Activated T-helper 2 cell treated with anti-CD3 and anti-CD28 coated beads, Interferon-gamma antibody, Interleukin-2, Interleukin-4, amounts not matched to agents 10 μg/mL and 5 μg/mL and 100 μg/mL, durations not matched to agents 14 hours and 24 hours and 36 hours (primary cell): Measurements from ENCODE around the gene RPL39L. TPM values are rescaled to one million over a fixed set of nuclear protein-coding genes. Genes with fewer than 3 reads are reported as not detected.
"Not testable (repeated sequence)": the region's sequence is repeated elsewhere in the genome, so short reads cannot be mapped to it uniquely, and the experiment has no call there.

ENCODE experiments used
- DNase-seq: peaks from one replicate; pipeline ENCODE4 v3.0.0; 2021; ENCODE audit warnings: low spot score
- H3K27ac Mint-ChIP-seq: one replicate; pipeline ENCODE4 v1.8.0; 2021; ENCODE audit warnings: mixed read lengths
- H3K27me3 Mint-ChIP-seq: one replicate; pipeline ENCODE4 v1.8.0; 2021; ENCODE audit warnings: low read depth, mixed read lengths
- H3K36me3 Mint-ChIP-seq: one replicate; pipeline ENCODE4 v1.8.0; 2021; ENCODE audit warnings: low read depth, mixed read lengths
- H3K4me1 Mint-ChIP-seq: one replicate; pipeline ENCODE4 v1.8.0; 2021; ENCODE audit warnings: low read depth, mixed read lengths
- H3K4me3 Mint-ChIP-seq: one replicate; pipeline ENCODE4 v1.8.0; 2021; ENCODE audit warnings: low read depth, mild to moderate bottlenecking, moderate library complexity, mixed read lengths
- H3K9me3 Mint-ChIP-seq: one replicate; pipeline ENCODE4 v1.8.0; 2021; ENCODE audit warnings: mixed read lengths
- intact Hi-C: fragments of 100-400 bp; cut with micrococcal nuclease; formaldehyde crosslinking; loops from one replicate; pipeline ENCODE4 v1.15.1; 2023
- total RNA-seq: library from RNA; stranded (reverse); gene quantifications from 2 replicates; pipeline ENCODE4 v1.2.3, GENCODE V29; 2022

RPL39L gene
- 11.0 and 13.0 TPM in 2 replicates for total RNA-seq

DNA sequence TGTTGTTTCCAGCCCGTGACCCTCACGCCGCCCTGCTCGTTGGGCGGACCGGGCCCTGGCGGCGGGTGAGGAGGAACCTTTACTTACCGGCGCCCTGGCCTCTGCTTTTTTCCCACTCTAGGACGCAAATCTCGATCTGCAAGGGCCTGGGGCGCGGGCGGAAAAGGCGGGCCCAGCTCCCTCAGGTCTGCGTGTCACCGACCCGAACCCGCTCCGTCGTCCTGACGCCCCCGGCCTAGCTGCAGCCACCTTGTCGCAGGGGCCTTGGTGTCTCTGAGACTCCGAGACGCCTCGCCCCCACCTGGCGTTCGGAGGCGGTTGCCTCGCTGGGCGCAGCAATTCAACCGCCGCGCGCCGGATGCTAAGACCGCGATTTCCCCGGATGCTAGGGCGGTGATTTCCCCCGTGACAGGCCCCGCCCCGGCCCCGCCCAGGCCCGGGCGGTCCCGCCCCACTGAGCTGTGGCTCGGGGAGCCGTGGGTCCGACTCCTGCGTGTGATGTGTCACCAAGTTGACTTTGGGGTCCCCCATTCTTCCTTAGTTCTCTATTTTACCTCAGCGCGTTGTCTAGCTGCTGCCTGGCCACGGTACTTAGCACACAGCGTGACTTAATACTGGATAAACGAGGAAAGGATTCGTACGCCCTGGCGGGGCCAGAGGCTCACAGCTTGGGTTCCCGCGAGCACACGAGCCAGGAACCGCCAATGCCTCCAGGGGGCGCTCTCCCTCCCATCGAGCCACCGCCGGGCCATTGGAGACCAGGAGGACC, at the start of gene RPL39L:
Gene RPL39L (minus strand): TSS at position 371 of the 769 bp plus-strand sequence. CDS start 18,196 bp downstream, outside the sequence.
- peaks cover 40% of the 10 kb centered on the region for H3K9me3 Mint-ChIP-seq
- peak within 1 kb of the TSS; percentile 89 for H3K4me3 Mint-ChIP-seq
- H3K27me3 Mint-ChIP-seq, result no peaks in the 10 kb centered on the region
- peaks cover 44% of the 10 kb centered on the region for H3K36me3 Mint-ChIP-seq
- intact Hi-C loops, result loop anchor here (1.0 to 10.0 kb wide), 7 partner anchors 9 to 1205 kb away; partner anchors contain the start of genes RTP4, ST6GAL1 and TRA2B
- DNase-seq, result peak; percentile 91
- H3K4me1 Mint-ChIP-seq, result peaks cover 32% of the 10 kb centered on the region
- peak within 1 kb of the TSS; percentile 94 for H3K27ac Mint-ChIP-seq

DNA sequence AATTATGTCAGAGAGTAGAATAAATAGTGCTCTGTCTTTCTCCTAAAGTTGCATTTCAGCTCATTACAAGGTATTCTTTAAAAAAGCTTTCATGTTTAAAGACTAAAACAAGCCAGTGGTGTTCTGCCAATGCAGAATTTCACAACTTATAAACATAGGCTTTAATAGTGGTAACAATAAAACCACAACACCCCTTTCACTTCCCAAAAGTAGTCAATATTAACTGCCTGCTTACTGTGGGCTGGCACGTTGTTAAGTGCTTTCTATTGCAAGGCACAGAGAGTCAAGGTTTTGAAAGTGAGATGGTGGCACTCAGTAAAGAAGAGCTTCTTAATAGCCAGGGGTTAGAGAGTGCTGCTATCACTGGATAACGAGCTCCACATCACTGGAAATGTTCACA, 49.6 kb upstream of the RPL39L start:
- DNase-seq, result no peak
- Mint-ChIP-seq H3K27me3 (peaks cover 44% of the 10 kb centered on the region), H3K36me3 (no peaks in the 10 kb centered on the region), H3K4me3 (no peak overlapping the region), H3K4me1 (no peaks in the 10 kb centered on the region), H3K27ac (no peak overlapping the region), H3K9me3 (no peaks in the 10 kb centered on the region)
- intact Hi-C loops, result no loop called here

- H3K36me3 Mint-ChIP-seq, result no peaks in the 10 kb centered on the region
Measured at GRCh38 chr3:187186801-187187421, 47.6 kb upstream of the RPL39L start.

DNA sequence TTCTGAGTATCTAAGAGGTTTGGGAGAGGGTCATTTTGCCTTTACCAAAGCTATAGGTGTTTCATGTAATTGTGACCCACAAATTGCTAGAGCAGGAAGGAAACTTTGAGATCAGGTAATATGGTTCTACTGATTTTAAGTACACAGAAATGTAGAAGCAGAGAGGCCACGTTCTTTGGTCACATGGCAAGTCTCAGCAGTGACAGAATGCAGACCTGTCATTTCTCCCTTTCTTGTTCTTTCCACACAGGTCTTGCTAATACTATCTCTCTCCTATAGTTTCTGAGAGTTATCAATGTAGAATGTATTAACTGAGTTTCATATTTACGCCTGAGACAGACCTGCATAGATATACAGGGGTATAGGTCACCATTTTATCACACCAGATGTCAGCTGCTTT, 47.1 kb upstream of the RPL39L start:
- peaks cover 28% of the 10 kb centered on the region for H3K27me3 Mint-ChIP-seq

More at GRCh38 chr3:187186801-187187421, 47.6 kb upstream of the RPL39L start:
- H3K27me3 Mint-ChIP-seq, result peaks cover 32% of the 10 kb centered on the region
- H3K4me3 Mint-ChIP-seq, result no peak overlapping the region
- peaks cover 2% of the 10 kb centered on the region for H3K4me1 Mint-ChIP-seq
- no peaks in the 10 kb centered on the region for H3K9me3 Mint-ChIP-seq
- intact Hi-C loops, result no loop called here
- no peak overlapping the region for H3K27ac Mint-ChIP-seq
- no peak for DNase-seq

DNA sequence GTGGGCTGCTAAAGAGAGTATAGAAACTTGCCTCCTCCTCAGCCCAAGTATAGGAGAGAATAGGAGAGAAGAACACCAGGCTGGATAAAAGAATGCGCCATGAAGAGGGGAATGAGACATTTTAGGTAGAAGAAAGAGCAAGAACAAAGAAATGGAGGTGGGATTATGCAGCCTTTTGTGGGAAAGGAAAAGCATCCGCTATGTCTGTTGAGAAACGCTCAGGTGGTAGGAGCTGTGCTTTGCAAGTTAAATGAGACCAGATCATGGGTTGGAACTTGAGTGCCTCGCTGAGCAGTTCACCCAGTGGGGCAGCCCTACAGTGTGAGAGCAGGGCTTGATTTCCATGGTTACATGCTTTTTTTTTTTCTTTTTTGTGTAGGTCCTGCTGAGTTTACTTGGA, 46.5 kb upstream of the RPL39L start:
- no peak for DNase-seq
- no peaks in the 10 kb centered on the region for H3K36me3 Mint-ChIP-seq
- H3K4me1 Mint-ChIP-seq, result peaks cover 2% of the 10 kb centered on the region
- no peaks in the 10 kb centered on the region for H3K9me3 Mint-ChIP-seq
- no peak overlapping the region for H3K27ac Mint-ChIP-seq
- intact Hi-C loops, result no loop called here
- peaks cover 23% of the 10 kb centered on the region for H3K27me3 Mint-ChIP-seq
- no peak overlapping the region for H3K4me3 Mint-ChIP-seq

More for the DNA sequence above, 47.1 kb upstream of the RPL39L start:
- Mint-ChIP-seq H3K4me3 (no peak overlapping the region), H3K36me3 (no peaks in the 10 kb centered on the region), H3K4me1 (peaks cover 2% of the 10 kb centered on the region), H3K27ac (no peak overlapping the region), H3K9me3 (no peaks in the 10 kb centered on the region)
- intact Hi-C loops, result no loop called here
- no peak for DNase-seq

GRCh38 chr3:187183903-187184302, 44.6 kb upstream of the RPL39L start:
- peaks cover 2% of the 10 kb centered on the region for H3K4me1 Mint-ChIP-seq
- H3K36me3 Mint-ChIP-seq, result no peaks in the 10 kb centered on the region
- intact Hi-C loops, result no loop called here
- H3K4me3 Mint-ChIP-seq, result no peak overlapping the region
- no peaks in the 10 kb centered on the region for H3K9me3 Mint-ChIP-seq
- peaks cover 14% of the 10 kb centered on the region for H3K27me3 Mint-ChIP-seq
- no peak overlapping the region for H3K27ac Mint-ChIP-seq
- no peak for DNase-seq

DNA sequence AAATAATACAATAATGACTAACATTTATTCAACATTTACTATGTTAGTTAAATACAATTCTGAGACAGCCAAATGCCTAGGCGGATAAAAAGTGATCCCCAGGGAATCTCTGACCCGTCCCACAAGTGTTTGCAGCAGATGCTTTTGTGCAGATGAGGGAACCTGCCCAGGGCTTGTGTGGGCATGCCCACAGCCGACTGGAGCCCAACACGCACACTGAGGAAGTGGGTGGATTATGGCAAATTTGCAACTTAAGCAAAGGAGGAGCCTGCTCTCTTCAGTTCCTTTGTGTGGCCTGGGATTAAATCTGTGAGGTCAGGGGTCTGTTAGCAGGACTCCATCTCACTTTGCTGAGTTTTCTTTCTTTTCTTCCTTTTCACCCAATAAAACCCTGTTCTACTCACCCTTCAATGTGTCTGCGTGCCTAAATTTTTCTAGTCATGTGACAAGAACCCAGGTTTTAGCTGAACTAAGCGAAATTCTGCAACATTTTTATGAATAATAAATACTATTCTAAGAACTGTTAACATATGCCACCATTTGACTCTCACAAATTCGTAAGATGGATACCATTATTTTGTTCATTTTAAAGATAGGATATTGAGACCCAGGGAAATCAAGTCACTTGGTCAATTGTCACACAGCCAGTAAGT, 44.0 kb upstream of the RPL39L start:
- Mint-ChIP-seq H3K4me3 (no peak overlapping the region), H3K4me1 (peaks cover 2% of the 10 kb centered on the region), H3K36me3 (no peaks in the 10 kb centered on the region), H3K9me3 (no peaks in the 10 kb centered on the region), H3K27ac (no peak overlapping the region), H3K27me3 (peaks cover 12% of the 10 kb centered on the region)
- intact Hi-C loops, result no loop called here
- no peak for DNase-seq

DNA sequence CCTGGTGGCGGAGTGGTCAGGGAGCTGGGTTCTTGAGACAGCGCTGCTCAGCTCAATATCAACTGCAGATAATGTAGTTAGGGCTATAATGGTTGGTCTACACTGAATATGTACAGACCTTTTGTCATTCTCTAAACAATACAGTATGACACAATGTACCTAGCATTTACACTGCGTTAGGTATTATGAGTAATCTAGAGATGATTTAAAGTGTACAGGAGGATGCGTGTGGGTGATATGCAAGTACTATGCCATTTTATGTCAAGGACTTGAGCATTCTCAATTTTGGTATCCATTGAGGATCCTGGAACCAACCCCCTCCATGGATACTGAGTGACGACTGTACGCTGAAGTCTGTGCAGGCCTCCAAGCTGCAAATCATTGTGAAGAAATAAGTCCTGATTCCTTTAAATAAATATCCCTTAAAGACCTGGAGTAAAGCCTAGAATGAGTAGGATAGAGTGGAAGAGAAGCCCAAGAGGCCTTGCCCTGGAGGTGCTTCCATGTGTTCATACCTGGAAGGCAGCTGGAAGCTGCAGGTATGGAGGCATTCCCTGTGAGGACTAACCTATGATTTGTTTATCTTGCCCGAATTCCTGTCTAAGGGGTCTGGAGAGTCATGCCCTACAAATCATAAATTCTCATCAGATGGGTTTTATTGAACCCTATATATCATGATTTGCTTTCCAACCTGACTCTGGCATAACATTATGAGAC, 42.3 kb upstream of the RPL39L start:
- Mint-ChIP-seq H3K36me3 (no peaks in the 10 kb centered on the region), H3K4me3 (no peak overlapping the region), H3K4me1 (peaks cover 2% of the 10 kb centered on the region), H3K27me3 (peaks cover 4% of the 10 kb centered on the region), H3K27ac (no peak overlapping the region), H3K9me3 (no peaks in the 10 kb centered on the region)
- no peak for DNase-seq
- intact Hi-C loops, result no loop called here

DNA sequence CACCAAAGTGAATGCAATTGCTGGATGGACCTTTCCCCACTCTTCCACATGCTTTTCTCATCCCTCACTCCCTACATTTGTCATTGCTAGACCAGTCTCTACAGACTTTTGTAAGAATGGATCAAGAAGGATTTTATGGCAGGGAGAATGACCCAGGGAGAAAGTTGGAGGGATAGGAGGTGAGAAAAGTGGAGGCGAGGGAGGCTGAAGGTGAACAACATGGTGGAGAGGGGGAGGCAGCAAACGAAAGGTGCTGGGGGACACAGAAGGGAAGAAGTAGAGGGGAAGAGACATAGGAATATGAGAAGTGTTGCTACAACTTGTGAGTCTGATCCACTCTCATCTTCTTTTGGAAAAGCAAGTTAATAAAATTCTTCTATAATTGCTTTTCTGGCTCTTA, 33.6 kb upstream of the RPL39L start:
- Mint-ChIP-seq H3K9me3 (no peaks in the 10 kb centered on the region), H3K27me3 (peaks cover 12% of the 10 kb centered on the region), H3K4me1 (peaks cover 6% of the 10 kb centered on the region), H3K27ac (no peak overlapping the region), H3K4me3 (no peak overlapping the region), H3K36me3 (no peaks in the 10 kb centered on the region)
- intact Hi-C loops, result loop anchor here (1.0 kb wide), 1 partner anchor 27 kb away; no protein-coding TSS in a partner anchor
- no peak for DNase-seq

- H3K4me3 Mint-ChIP-seq, intact Hi-C loops, DNase-seq, H3K36me3 Mint-ChIP-seq, H3K4me1 Mint-ChIP-seq, H3K9me3 Mint-ChIP-seq, H3K27ac Mint-ChIP-seq: not testable (repeated sequence)
- peaks cover 19% of the 10 kb centered on the region for H3K27me3 Mint-ChIP-seq
Measured at GRCh38 chr3:187170911-187171310, 31.6 kb upstream of the RPL39L start.

DNA sequence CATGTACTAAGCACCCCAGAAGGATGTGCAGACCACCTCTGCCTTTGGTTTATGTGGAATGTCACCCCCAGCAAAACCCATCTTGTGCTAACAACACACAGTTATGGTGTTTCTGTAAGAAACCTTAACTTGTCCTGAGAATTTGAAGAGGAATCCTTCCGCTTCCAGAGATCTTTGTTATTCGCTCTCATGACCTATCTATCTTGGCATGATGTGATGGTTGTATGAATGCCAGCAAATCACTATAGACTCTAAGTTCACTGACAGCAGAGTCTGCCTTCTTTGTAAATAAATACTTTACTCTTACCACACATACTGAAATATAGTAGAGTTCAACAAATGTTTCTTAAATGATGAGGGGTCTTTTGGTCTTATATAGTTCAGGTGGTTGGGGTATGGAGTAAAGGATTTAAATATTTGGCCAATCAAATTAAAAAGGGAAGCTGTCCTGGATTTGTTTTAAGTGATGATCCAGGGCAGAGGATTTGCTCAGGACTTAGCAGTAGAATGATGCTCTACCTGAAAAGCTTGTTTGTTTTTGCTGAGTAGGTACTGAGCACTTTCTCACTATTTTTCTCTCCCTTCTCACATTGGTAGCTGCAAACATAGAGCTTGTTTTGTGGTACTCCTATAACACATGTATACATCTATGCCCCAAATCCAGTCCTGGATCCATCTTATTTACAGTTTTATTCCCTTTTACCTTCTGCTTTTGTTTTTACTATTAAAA, 30.1 kb upstream of the RPL39L start:
- no peaks in the 10 kb centered on the region for H3K36me3 Mint-ChIP-seq
- H3K9me3 Mint-ChIP-seq, result no peaks in the 10 kb centered on the region
- intact Hi-C loops, result no loop called here
- DNase-seq, result no peak
- peaks cover 6% of the 10 kb centered on the region for H3K4me1 Mint-ChIP-seq
- no peak overlapping the region for H3K27ac Mint-ChIP-seq
- H3K27me3 Mint-ChIP-seq, result peaks cover 22% of the 10 kb centered on the region
- no peak overlapping the region for H3K4me3 Mint-ChIP-seq

DNA sequence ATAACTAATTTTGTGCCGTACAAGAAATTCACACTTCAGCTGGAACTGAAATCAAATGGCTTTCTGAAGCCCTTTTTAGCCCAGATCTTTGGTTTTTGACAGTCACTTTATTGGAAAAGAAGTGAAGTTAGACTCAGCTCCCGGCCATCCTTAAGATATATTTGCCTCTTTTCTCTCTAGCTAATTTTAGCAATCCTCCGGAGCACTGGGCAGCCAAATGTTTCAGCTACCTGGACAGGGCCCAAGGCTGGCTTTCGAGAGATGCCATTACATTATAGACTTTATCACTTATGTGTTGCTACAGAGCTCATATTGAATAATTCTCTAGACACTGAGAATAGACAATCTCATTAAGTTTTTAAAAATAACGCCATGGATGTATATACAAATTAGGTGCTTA, 28.5 kb upstream of the RPL39L start:
- Mint-ChIP-seq H3K27me3 (peaks cover 25% of the 10 kb centered on the region), H3K4me3 (no peak overlapping the region), H3K36me3 (no peaks in the 10 kb centered on the region), H3K9me3 (no peaks in the 10 kb centered on the region), H3K27ac (no peak overlapping the region), H3K4me1 (peaks cover 6% of the 10 kb centered on the region)
- DNase-seq, result no peak
- intact Hi-C loops, result no loop called here
